GM21526 (cell line): ENCODE data around the gene CYYR1.
"Not testable (repeated sequence)": the region's sequence is repeated elsewhere in the genome, so short reads cannot be mapped to it uniquely, and the experiment has no call there.

Experiments
- ATAC-seq: cut with Tn5 transposase; IDR thresholded peaks from one replicate; pipeline ENCODE4 v1.9.1; 2021; ENCODE audit warnings: moderate library complexity; ENCODE audit not compliant: unreplicated experiment, low FRiP score

The CYYR1 gene

GRCh38 chr21:26495283-26495849 lies 77.7 kb downstream of the CYYR1 start:
- ATAC-seq: no peak

DNA sequence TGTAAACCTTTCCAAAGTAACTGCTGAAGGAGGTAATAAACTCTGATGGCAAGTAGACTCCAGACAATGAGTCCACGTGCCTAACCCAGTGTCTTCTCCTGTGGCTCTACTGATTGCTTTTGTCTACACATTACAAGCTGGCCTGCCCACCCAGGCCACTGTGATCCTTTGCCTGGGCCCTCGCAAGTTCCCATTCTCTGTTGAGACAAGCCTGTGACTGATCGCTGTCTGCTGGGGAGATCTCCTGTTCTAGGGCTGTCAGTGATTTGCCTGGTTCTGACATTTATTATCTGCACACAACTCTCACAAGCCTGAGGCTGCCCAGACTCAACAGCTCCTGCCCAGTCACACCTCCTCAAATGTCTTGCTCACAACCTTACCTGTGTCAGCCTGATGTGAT lies 81.4 kb downstream of the CYYR1 start:
- no peak for ATAC-seq

DNA sequence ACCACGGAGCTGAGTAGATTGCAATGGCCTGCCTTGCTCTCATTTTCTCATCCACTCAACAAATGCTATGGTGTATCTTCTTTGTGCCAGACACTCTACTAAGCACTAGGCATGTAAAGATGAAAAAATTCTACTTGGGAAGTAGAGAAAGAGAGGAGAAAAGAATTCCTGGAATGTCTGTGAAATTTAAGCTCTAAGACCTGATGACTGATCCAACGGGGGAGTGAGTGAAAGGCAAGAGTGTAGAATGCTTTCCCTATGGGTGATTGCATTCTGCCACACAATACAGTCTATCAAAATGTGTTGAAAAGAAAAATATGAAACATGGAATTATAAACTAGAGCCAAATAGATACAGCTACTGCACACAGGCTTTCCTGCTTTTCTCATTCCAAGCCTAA lies 82.3 kb downstream of the CYYR1 start:
- ATAC-seq: no peak

DNA sequence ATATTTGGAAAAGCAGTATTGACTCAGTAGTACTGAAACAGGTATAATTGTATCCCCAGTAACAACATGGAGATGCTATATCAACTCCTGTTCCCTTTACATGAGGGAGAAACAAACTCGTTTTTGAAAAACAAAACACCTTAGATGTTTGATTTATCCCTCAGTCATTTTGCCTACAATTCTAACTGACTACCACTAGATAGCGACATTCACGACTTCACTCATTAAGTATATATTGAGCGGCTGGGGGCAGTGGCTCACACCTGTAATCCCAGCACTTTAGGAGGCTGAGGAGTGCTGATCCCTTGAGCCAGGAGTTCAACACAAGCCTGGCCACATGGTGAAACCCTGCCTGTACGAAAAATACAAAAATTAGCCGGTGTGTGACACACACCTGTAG lies 83.3 kb downstream of the CYYR1 start:
- no peak for ATAC-seq

GRCh38 chr21:26487981-26488480 lies 85.1 kb downstream of the CYYR1 start:
- ATAC-seq: no peak

DNA sequence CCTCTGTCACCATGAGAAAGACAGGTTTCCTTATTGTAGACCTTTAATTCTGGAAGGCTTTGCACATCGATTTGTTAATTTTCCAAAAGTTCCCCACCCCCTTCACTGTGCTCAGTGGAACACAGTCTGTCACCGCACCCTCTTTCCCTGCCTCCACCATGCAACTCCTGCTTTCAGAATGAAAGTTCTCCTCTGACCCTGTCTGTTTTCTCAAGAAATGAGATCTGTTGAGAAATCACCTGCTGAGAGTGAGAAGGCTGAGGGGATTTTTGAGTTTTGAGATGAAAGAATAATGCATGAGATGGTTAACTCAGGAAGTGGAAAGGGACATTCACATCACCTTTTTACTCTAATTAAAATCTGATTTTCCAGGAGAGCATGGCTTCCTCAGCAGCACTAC lies 99.6 kb downstream of the CYYR1 start:
- no peak for ATAC-seq

DNA sequence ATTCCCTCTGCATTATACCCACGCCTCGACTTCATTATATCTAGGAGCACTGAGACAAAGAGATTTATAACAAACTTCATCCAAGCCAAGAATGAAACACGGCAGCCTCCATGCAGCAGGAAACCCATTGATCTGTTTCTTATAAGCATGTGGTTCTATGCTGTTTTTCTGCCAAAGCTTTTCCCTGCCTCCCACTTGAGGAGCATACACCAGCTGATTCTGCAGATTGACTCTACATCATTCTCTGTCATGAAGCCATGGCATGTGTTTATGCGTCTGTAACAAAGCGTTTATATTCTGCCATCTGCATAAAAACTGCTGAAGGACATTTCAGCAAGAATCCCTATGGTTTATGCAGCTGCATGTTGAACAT lies 102.0 kb downstream of the CYYR1 start:
- no peak for ATAC-seq

DNA sequence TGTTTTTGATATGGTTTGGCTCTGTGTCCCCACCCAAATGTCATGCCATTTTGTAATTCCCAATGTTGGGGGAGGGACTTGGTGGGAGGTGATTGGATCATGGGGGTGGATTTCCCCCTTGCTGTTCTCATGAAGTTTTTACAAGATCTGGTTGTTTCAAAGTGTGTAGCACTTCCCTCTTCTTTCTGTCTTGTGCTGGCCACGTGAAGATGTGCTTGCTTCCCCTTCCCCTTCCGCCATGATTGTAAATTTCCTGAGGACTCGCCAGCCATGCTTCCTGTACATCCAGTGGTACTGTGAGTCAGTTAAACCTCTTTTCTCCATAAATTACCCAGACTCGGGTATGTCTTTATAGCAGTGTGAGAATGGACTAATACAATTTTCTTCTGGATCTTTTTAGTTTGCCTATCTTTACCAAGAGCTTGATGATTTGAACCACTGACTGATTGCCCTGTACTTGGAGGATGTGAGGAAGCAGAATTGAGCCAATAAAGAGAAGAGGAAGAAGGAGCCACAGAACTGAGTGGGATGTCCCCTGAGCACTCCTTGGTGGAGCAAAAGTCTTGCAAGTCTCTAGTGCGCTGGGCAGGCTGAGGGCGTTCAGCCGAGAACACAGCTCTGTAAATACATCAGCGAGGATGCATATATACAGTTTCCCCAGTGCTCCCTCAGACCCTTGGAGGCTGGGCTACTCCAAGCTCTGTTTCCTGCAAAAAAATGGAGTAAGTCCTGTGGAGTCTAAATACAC lies 102.6 kb downstream of the CYYR1 start:
- ATAC-seq: no peak

DNA sequence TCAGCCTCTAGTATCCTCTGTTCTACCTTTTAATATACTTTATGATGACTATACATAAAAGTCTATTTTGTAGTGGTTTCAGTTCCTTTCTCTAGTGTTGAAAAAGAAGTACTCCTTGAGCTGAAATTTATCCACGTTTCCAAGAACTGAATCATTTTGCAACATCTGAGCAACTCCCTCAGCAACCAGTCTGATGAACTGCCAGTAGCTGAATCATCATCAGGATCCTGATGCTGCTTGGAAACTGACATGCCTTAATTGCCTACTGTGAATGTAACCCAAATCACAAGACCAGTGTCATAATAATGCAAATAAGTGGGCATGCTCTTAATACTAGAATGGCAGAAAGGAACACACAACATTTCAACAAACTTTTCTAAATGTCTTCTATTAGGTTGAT lies 103.3 kb downstream of the CYYR1 start:
- ATAC-seq: no peak

GRCh38 chr21:26465916-26466315 lies 107.2 kb downstream of the CYYR1 start:
- no peak for ATAC-seq

GRCh38 chr21:26461500-26461899 lies 111.6 kb downstream of the CYYR1 start:
- ATAC-seq: no peak

DNA sequence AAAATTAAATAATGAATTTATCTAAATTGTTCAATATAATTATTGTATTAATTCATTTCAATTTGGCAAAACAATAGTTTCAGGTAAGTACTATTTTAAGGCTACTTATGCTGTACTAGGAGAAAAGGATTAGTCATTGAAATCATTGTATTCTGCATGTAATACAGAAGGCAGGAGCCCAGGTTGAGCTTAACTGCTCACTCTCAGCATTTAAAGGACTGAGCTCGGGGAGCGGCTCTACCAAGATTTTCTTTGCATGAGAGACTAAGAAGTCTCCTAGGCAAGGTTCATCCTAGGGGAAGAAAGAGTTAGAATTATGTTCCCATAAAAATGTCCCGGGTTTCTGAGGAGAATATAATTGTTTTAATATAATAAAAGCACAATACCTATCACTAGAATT lies 112.5 kb downstream of the CYYR1 start:
- ATAC-seq: no peak

GRCh38 chr21:26458854-26459253 lies 114.2 kb downstream of the CYYR1 start:
- not testable (repeated sequence) for ATAC-seq

- ATAC-seq: no peak
These were observed 115.3 kb downstream of the CYYR1 start for GRCh38 chr21:26457817-26458216.

DNA sequence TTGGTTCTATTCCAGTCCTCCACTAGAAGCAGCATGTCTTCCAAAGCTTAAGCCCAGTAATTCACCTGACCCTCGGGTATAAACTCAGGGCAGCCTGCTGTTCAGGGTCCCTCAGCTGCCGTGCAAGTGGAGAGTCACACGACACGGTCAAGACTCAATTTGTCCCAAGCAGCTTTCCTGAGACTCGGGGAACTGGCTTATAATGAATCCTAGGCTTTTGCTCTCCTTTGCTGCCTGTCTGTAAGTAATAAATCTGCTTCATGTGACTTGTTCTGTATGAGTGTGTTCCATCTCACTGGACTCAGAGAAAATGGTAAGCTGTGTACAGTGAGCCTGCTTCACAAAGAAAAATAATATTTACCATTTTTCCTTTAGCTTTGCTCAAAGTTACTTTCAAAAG lies 119.8 kb downstream of the CYYR1 start:
- no peak for ATAC-seq

DNA sequence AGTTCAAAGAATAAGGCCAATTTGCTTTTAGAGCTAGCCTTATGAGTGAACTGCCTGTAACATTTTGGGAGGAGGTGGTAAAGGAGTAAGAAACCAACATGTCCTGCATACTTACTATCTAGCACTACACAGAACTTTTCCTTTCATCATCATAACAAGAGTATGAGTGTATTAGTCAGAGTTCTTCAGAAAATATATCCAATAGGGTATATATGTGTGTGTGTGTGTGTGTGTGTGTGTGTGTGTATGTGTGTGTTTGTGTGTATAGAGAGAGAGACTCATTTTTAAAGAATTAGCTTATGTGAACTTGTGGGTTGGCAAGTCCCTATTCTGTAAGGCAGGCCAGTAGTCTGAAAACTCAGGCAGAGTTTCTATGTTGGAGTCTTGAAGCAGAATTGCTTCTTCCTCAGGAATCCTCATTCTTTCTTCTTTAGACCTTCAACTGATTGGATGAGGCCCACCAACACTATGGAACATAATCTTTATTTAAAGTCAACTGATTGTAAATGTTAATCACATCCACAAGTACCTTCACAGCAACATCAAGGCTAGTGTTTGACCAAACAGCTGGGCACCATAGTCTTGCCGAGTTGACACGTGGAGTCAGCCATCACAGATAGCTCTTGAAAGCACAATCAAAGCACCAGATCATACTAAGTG lies 121.9 kb downstream of the CYYR1 start:
- no peak for ATAC-seq

GRCh38 chr21:26449161-26449560 lies 123.9 kb downstream of the CYYR1 start:
- no peak for ATAC-seq

DNA sequence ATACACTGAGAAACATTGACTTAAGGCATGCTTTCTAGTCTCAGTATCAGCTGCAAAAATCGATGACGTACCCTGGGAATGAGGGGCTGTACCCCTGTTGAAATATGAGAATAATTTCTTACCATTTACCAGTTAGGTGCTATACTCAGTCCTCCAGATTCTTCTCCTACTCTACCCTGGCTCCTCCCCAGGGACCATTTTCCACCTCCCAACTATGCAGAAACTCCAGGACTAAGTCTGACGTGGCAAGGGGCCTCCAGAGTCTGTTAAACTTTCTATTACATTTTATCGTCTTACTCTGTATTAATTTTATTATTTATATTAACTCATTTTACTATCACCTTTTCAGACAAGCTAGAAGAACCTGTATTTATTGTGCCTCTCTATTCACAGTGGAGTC lies 124.3 kb downstream of the CYYR1 start:
- no peak for ATAC-seq

- ATAC-seq: no peak
These were observed 125.1 kb downstream of the CYYR1 start for GRCh38 chr21:26447932-26448475.

- ATAC-seq: no peak
These were observed 127.6 kb downstream of the CYYR1 start for GRCh38 chr21:26445440-26445839.

- ATAC-seq: no peak
These were observed 128.4 kb downstream of the CYYR1 start for GRCh38 chr21:26444646-26445045.

DNA sequence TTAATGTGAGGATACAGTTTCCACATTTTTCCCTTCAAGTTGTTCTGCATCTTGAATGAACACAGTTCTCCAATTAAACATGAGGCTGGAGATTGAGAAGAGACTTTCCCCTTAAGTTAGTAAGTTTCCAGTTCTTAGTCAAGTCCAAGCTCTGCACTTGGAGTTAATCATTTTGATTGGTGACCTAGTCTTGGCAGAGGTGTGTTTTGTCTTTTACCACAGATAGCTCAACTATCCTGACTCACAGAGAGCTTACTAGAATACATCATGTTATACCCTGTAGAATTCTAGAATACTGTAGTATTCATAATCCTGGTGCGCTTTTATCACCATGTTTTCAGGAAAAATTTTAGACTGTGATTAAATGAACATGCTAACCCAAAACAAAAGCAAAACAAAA lies 129.2 kb downstream of the CYYR1 start:
- no peak for ATAC-seq
